K562 (cell line): ENCODE measurements around the gene DMD. TPM values are rescaled to one million over a fixed set of nuclear protein-coding genes. Genes with fewer than 3 reads are reported as not detected.

Experiments used
- ATAC-seq: fragments of 200-7000 bp; cut with Tn5 transposase; 3 replicates; pipeline ENCODE4 v1.9.1; 2020; ENCODE audit warnings: moderate library complexity
- BruUV-seq: library from RNA; stranded (reverse); fragments of 400-500 nt; replicated peaks from 2 replicates; lab custom pipeline; 2021; lab: Mats Ljungman, UMichigan
- CTCF ChIA-PET: fragments of 300-600 bp; formaldehyde crosslinking; extraction: SDS; loops from one replicate; lab custom pipeline; 2021; ENCODE audit warnings: low intra/inter-chr PET ratio; lab: Yijun Ruan, JAX
- POLR2A ChIA-PET: fragments of 300-600, 350-650 bp; sonication (Branson Sonifier 250); formaldehyde crosslinking; extraction: SDS; loops from one replicate; lab custom pipeline; 2021; ENCODE audit warnings: antibody characterized with exemption, inconsistent platforms; lab: Yijun Ruan, JAX
- DNase-seq, 4 experiments: peaks; one replicate each; pipeline versions ENCODE4 v3.0.0 to v3.0.0-alpha.2; 2011 to 2018; ENCODE audit warnings: low spot score in 3 of 4, mixed read lengths in 3 of 4; ENCODE audit errors: extremely low read depth in 1 of 4
- FAIRE-seq: peaks from 2 replicates; lab custom pipeline; 2011; peaks lifted over from hg19 to GRCh38; lab: Jason Lieb, UNC
- H2AFZ ChIP-seq: 2 replicates; pipeline ENCODE4 v1.6.0; 2011; ENCODE audit warnings: low read depth, low read length, control low read depth, inconsistent platforms
- H3K27ac ChIP-seq: fragments of 200-600 bp; 3 replicates; pipeline ENCODE4 v1.8.0; 2011; ENCODE audit warnings: low read depth, mild to moderate bottlenecking, control low read depth, inconsistent platforms, low read length, moderate library complexity, mixed read lengths; ENCODE audit errors: extremely low read depth
- H3K27me3 ChIP-seq, 2 experiments: fragments of 300-600 bp in 1 of 2; 2 replicates in 1 of 2; 3 replicates in 1 of 2; pipeline versions ENCODE4 v1.6.0 to v1.8.0; 2011; ENCODE audit warnings: inconsistent platforms in 2 of 2, low read length in 2 of 2, mild to moderate bottlenecking in 1 of 2, mixed read lengths in 1 of 2, moderate library complexity in 1 of 2; ENCODE audit not compliant: control insufficient read depth in 2 of 2, insufficient read depth in 2 of 2
- H3K36me3 ChIP-seq: fragments of 300-600 bp; 3 replicates; pipeline ENCODE4 v1.8.0; 2011; ENCODE audit warnings: mild to moderate bottlenecking, low read length, inconsistent platforms; ENCODE audit not compliant: control insufficient read depth, insufficient read depth
- H3K4me1 ChIP-seq, 2 experiments: fragments of 200-600 bp in 1 of 2; replicated peaks in 1 of 2; 2 replicates in 1 of 2; 3 replicates in 1 of 2; pipeline versions ENCODE4 v1.5.1 to v1.8.0; 2011; ENCODE audit warnings: inconsistent platforms in 2 of 2, low read length in 2 of 2, mild to moderate bottlenecking in 1 of 2, mixed read lengths in 1 of 2, moderate library complexity in 1 of 2; ENCODE audit not compliant: control insufficient read depth in 2 of 2, insufficient read depth in 2 of 2
- H3K4me2 ChIP-seq: 2 replicates; pipeline ENCODE4 v1.6.1; 2011; ENCODE audit warnings: low read length, control low read depth, inconsistent platforms, mixed read lengths; ENCODE audit not compliant: insufficient read depth
- H3K4me3 ChIP-seq: fragments of 200-600 bp; sonication (generic), shearing (Covaris generic); 2 replicates; pipeline ENCODE4 v1.5.1; 2016; ENCODE audit warnings: control low read depth, inconsistent platforms
- H3K79me2 ChIP-seq: fragments of 200-600 bp; 3 replicates; pipeline ENCODE4 v1.8.0; 2011; ENCODE audit warnings: low read length, inconsistent platforms; ENCODE audit not compliant: control insufficient read depth, insufficient read depth
- H3K9ac ChIP-seq, 2 experiments: 2 replicates each; pipeline versions ENCODE4 v1.6.0 to v1.6.1; 2011; ENCODE audit warnings: low read depth in 2 of 2, low read length in 2 of 2, control low read depth in 1 of 2, inconsistent platforms in 1 of 2, mild to moderate bottlenecking in 1 of 2, mixed read lengths in 1 of 2; ENCODE audit not compliant: insufficient read depth in 1 of 2
- H3K9me1 ChIP-seq: one replicate; pipeline ENCODE4 v1.6.0; 2011; ENCODE audit warnings: inconsistent platforms, mild to moderate bottlenecking, low read length, moderate library complexity; ENCODE audit not compliant: control insufficient read depth, insufficient read depth
- H3K9me3 ChIP-seq: replicated peaks from 2 replicates; pipeline ENCODE4 v1.5.1; 2011; ENCODE audit warnings: low read depth, low read length, inconsistent platforms; ENCODE audit not compliant: control insufficient read depth, insufficient read depth
- H4K20me1 ChIP-seq: replicated peaks from 2 replicates; pipeline ENCODE4 v1.6.1; 2011; ENCODE audit warnings: low read length, inconsistent platforms, mixed read lengths; ENCODE audit not compliant: control insufficient read depth, insufficient read depth
- FOXK1 ChIP-seq: sonication (generic); formaldehyde crosslinking; IDR thresholded peaks from 2 replicates; pipeline ENCODE4 v1.8.0; 2022; ENCODE audit warnings: missing genetic modification reagents, mild to moderate bottlenecking, borderline replicate concordance
- PHF21A ChIP-seq: fragments of 450-650 bp; IDR thresholded peaks from 2 replicates; pipeline ENCODE4 v1.6.1; 2017; ENCODE audit warnings: low read depth, borderline replicate concordance
- TAL1 ChIP-seq: fragments of 450-650 bp; IDR thresholded peaks from 2 replicates; pipeline ENCODE4 v1.6.1; 2016; ENCODE audit warnings: mild to moderate bottlenecking
- TEAD4 ChIP-seq, 2 experiments: sonication (generic) in 1 of 2; formaldehyde crosslinking in 1 of 2; IDR thresholded peaks; 2 replicates each; pipeline versions ENCODE4 v1.6.1 to v1.8.0; 2012 to 2022; ENCODE audit warnings: borderline replicate concordance in 1 of 2, inconsistent platforms in 1 of 2, low read length in 1 of 2, mild to moderate bottlenecking in 1 of 2, missing genetic modification reagents in 1 of 2
- TGIF2 ChIP-seq: sonication (generic); formaldehyde crosslinking; IDR thresholded peaks from 2 replicates; pipeline ENCODE4 v1.8.1; 2022; ENCODE audit warnings: mild to moderate bottlenecking, missing genetic modification reagents, moderate library complexity
- ZBTB1 ChIP-seq: sonication (generic); formaldehyde crosslinking; IDR thresholded peaks from 2 replicates; pipeline ENCODE4 v1.8.1; 2023; ENCODE audit warnings: missing genetic modification reagents, low read depth, mild to moderate bottlenecking, borderline replicate concordance
- ZBTB11 ChIP-seq, 3 experiments: fragments of 200-800 bp in 1 of 3; fragments of 250-450 bp in 1 of 3; fragments of 450-650 bp in 1 of 3; sonication (Bioruptor Pico) in 1 of 3; sonication (Bioruptor generic) in 1 of 3; formaldehyde crosslinking in 1 of 3; IDR thresholded peaks; 2 replicates each; pipeline versions ENCODE4 v1.6.1 to v1.8.0; 2016 to 2022; ENCODE audit warnings: mild to moderate bottlenecking in 2 of 3, missing genetic modification characterization in 2 of 3, missing compliant biosample characterization in 1 of 3, moderate library complexity in 1 of 3
- ZBTB17 ChIP-seq: fragments of 450-650 bp; formaldehyde crosslinking; IDR thresholded peaks from 2 replicates; pipeline ENCODE4 v1.4.0; 2020; ENCODE audit warnings: mild to moderate bottlenecking
- WGBS: fragments of 100-300 bp; shearing (Covaris generic); methylation state at CpG from one replicate; pipeline ENCODE4 v1.1.6; 2016; ENCODE audit warnings: low coverage, mixed read lengths; ENCODE audit not compliant: insufficient coverage; ENCODE audit errors: missing lambda C conversion rate; 5-methylcytosine and 5-hydroxymethylcytosine counted together
- in situ Hi-C: fragments of 300-500 bp; cut with MboI; formaldehyde crosslinking; loops from 4 replicates; pipeline ENCODE4 v1.15.0; 2018; ENCODE audit warnings: inconsistent platforms, mixed read lengths
- intact Hi-C: fragments of 100-400 bp; cut with micrococcal nuclease; formaldehyde crosslinking; loops from 2 replicates; pipeline ENCODE4 v1.14.2; 2022
- polyA plus RNA-seq, 8 experiments: library from polyadenylated mRNA; depleted of rRNA in 4 of 8; stranded (reverse) in 5 of 8; unstranded in 3 of 8; fragments of >200 nt; fragmentation: Nextera tagmentation in 2 of 8; fragmentation: Illumina TruSeq in 1 of 8; extraction: Ambion mirVana in 2 of 8; extraction: Trizol in 1 of 8; gene quantifications; 2 replicates each; pipeline versions ENCODE4 v1.2.1 to v1.2.3, GENCODE V29; 2011 to 2014; ENCODE audit warnings: inconsistent platforms in 1 of 8, missing spikeins in 1 of 8
- total RNA-seq, 7 experiments: library from RNA; depleted of rRNA in 6 of 7; stranded (reverse); fragments of >200 nt in 6 of 7; fragmentation: Illumina TruSeq in 2 of 7; extraction: Trizol in 2 of 7; gene quantifications; 2 replicates each; pipeline versions ENCODE4 v1.2.1 to v1.2.3, GENCODE V29; 2011 to 2021; ENCODE audit warnings: low replicate concordance in 1 of 7

The DMD gene
- total and polyA plus RNA-seq, 9 of the 15 experiments (the other 6 are each of a cell fraction or from before 2014, with no cell fraction given) = 3.8 to 20.4 (median 11.4) TPM

- ChIA-PET CTCF (no interaction called here), POLR2A (no interaction called here)
- Histone ChIP-seq H3K4me1 (no peaks in the 10 kb centered on the region), H3K27ac (no peak overlapping the region), H3K4me3 (no peak overlapping the region), H3K9me3 (no peaks in the 10 kb centered on the region), H3K79me2 (no peaks in the 10 kb centered on the region), H2AFZ (no peak overlapping the region), H4K20me1 (no peaks in the 10 kb centered on the region), H3K27me3 (no peaks in the 10 kb centered on the region), H3K4me2 (no peak overlapping the region), H3K36me3 (no peaks in the 10 kb centered on the region), H3K9me1 (no peaks in the 10 kb centered on the region), H3K9ac (no peak overlapping the region)
- intact Hi-C loops = no loop called here
- no peak for TF ChIP-seq TGIF2 (CRISPR knock-in tag)
- TF ChIP-seq ZBTB17 (CRISPR knock-in tag) = no peak
- TF ChIP-seq FOXK1 (CRISPR knock-in tag) = no peak
- no peak for TF ChIP-seq PHF21A
- TF ChIP-seq ZBTB1 (CRISPR knock-in tag) = no peak
- TF ChIP-seq TEAD4 (IDR thresholded peaks at IDR 0.05; ENCODE audit: low read length) = no peak
- TF ChIP-seq TEAD4 (CRISPR knock-in tag; IDR thresholded peaks at IDR 0.05; ENCODE audit: borderline replicate concordance) = no peak
- TF ChIP-seq TAL1 = no peak
- TF ChIP-seq ZBTB11 (CRISPR knock-in tag; IDR thresholded peaks at IDR 0.05) = no peak
- DNase-seq (no peak), ATAC-seq (no peak), FAIRE-seq (no peak)
- WGBS = 0% methylated on average over 4 of the region's 4 CpGs
- BruUV-seq = no TSS peak
- in situ Hi-C loops = no loop called here
Measured at GRCh38 chrX:32673193-32673592, 538.2 kb downstream of the DMD start.
